Measurements from ENCODE around the gene NANP. TPM values are rescaled to one million over a fixed set of nuclear protein-coding genes. Genes with fewer than 3 reads are reported as not detected.
"Not testable (repeated sequence)": the region's sequence is repeated elsewhere in the genome, so short reads cannot be mapped to it uniquely, and the experiment has no call there.

Gene NANP
- polyA plus RNA-seq, 1 donor = 5.7 TPM

DNA sequence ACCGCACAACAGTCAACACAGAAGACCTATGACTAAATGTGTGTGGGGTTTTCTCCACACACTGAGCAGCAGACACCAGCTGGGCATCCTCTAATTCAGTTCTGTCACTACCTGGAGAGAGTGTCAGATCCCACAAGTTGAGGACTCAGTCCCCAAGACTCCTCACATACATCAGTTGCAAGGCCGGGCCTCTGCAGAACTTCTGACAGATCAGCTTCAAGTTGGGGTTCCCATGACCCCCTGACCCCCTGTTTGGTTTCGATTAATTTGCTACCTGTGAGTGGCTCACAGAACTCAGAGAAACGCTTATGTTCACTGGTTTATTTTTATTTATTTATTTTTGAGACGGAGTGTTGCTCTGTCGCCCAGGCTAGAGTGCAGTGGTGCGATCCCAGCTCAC lies 35.3 kb downstream of the NANP start:
- H3K36me3 ChIP-seq (ENCODE audit: control insufficient read depth, insufficient read depth, low read length) = no peaks in the 10 kb centered on the region
- no peaks in the 10 kb centered on the region for H3K4me1 ChIP-seq (ENCODE audit: control insufficient read depth, insufficient read depth, low read length)
- 80% methylated on average over 1 of the region's 7 CpGs for WGBS (ENCODE audit: insufficient coverage, low lambda C conversion rate)
- no peaks in the 10 kb centered on the region for H3K9me3 ChIP-seq (ENCODE audit: control insufficient read depth, low read depth, low read length)
- DNase-seq = no peak
- no peaks in the 10 kb centered on the region for H3K27me3 ChIP-seq (ENCODE audit: control insufficient read depth, insufficient read depth, low read length)
- no peak overlapping the region for H3K4me3 ChIP-seq (ENCODE audit: low read length)
- no peak overlapping the region for H3K27ac ChIP-seq (ENCODE audit: low read length)

DNA sequence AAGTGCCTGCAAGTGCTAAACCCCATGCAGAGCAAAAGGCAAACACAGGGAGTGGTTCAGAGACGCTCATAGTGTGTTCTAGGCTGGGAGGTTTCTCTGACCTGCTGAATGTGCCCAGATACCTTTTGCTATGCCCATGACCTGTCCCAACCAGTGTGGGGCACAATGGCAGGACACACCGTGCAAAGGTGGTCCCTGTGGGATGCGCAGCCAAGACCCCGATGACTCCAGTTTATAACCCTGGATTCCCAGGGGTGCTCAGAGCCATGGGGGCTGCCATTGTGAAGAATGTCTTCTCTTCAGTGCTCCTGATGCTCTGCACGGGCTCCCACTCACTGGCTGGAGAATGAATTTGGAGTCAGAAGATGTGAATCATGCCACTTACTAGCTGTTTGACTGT lies 36.3 kb downstream of the NANP start:
- no peak for DNase-seq
- no CpG with 5 or more reads among the region's 5 CpGs for WGBS (ENCODE audit: insufficient coverage, low lambda C conversion rate)
- H3K4me3 ChIP-seq (ENCODE audit: low read length) = no peak overlapping the region
- no peaks in the 10 kb centered on the region for H3K4me1 ChIP-seq (ENCODE audit: control insufficient read depth, insufficient read depth, low read length)
- no peaks in the 10 kb centered on the region for H3K9me3 ChIP-seq (ENCODE audit: control insufficient read depth, low read depth, low read length)
- H3K36me3 ChIP-seq (ENCODE audit: control insufficient read depth, insufficient read depth, low read length) = no peaks in the 10 kb centered on the region
- H3K27ac ChIP-seq (ENCODE audit: low read length) = no peak overlapping the region
- H3K27me3 ChIP-seq (ENCODE audit: control insufficient read depth, insufficient read depth, low read length) = no peaks in the 10 kb centered on the region

DNA sequence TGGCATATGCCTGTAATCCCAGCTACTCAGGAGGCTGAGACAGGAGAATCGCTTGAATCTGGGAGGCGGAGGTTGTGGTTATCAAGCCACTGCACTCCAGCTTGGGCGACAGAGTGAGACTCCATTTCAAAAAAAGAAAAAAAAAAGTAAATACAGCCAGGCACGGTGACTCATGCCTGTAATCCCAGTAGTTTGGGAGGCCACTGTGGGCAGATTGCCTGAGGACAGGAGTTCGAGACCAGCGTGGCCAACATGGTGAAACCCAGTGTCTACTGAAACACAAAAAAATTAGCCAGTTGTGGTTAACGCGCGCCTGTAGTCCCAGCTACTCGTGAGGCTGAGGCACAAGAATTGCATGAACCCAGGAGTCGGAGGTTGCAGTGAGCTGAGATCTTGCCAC lies 36.9 kb downstream of the NANP start:
- Histone ChIP-seq H3K4me1 (ENCODE audit: control insufficient read depth, insufficient read depth, low read length) (no peaks in the 10 kb centered on the region), H3K4me3 (ENCODE audit: low read length) (no peak overlapping the region), H3K27ac (ENCODE audit: low read length) (no peak overlapping the region), H3K9me3 (ENCODE audit: control insufficient read depth, low read depth, low read length) (no peaks in the 10 kb centered on the region), H3K27me3 (ENCODE audit: control insufficient read depth, insufficient read depth, low read length) (no peaks in the 10 kb centered on the region), H3K36me3 (ENCODE audit: control insufficient read depth, insufficient read depth, low read length) (no peaks in the 10 kb centered on the region)
- no CpG with 5 or more reads among the region's 11 CpGs for WGBS (ENCODE audit: insufficient coverage, low lambda C conversion rate)
- DNase-seq = no peak

DNA sequence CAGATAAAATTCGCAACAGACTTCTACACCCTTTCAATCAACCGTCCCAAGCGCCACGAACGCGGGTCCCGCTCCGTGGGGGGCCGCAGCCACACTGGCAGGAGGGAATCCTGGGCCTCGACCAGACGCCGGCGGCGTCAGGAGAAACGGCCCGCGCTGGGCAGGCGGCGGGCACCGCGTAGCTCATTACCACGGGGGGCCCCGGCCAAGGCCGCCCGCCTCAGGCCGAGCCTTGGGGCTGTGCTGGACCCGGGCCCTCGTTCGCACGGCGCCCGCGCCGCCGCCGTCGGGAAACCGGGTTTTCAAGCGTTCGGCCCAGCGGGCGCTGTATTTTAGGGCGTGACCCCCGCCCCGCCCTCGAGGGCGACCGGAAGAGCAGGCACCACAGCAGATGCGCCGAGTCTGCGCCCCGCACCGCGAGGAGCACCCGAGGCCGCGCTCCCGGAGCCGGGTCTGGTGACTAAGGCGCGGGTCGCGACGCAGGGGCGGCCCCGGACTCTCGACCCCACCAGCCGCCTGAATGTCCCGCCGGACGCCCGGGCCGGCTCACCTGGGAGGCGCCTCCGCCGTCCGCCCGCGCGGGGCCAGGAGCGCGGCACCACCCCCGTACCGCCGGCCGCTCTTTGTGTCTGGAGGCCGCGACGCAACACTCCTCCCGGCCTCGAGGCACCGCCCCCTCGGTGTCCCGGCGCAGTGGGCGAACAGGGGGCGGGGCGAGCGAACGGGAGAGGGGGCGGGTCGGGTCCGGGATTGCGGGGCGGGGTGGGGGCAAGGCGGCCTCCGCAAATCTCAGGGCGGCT lies 38.7 kb downstream of the NANP start, which contains the start of gene NINL:
Gene NINL (minus strand): TSS at position 627 of the 800 bp plus-strand sequence. CDS start 58,944 bp downstream, outside the sequence.
- no peaks in the 10 kb centered on the region for H3K27me3 ChIP-seq (ENCODE audit: control insufficient read depth, insufficient read depth, low read length)
- no peaks in the 10 kb centered on the region for H3K4me1 ChIP-seq (ENCODE audit: control insufficient read depth, insufficient read depth, low read length)
- WGBS (ENCODE audit: insufficient coverage, low lambda C conversion rate) = no CpG with 5 or more reads among the region's 108 CpGs

DNA sequence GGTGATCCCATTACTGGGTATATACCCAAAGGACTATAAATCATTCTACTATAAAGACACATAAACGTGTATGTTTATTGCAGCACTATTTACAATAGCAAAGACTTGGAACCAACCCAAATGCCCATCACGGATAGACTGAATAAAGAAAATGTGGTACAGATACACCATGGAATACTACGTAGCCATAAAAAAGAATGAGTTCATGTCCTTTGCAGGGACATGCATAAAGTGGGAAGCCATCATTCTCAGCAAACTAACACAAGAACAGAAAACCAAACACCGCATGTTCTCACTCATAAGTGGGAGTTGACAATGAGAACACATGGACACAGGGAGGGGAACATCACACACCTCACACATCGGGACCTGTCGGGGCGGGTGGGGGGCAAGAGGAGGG lies 40.2 kb downstream of the NANP start:
- H3K27ac ChIP-seq (ENCODE audit: low read length); H3K4me3 ChIP-seq (ENCODE audit: low read length); H3K4me1 ChIP-seq (ENCODE audit: control insufficient read depth, insufficient read depth, low read length); H3K9me3 ChIP-seq (ENCODE audit: control insufficient read depth, low read depth, low read length); H3K27me3 ChIP-seq (ENCODE audit: control insufficient read depth, insufficient read depth, low read length); DNase-seq; H3K36me3 ChIP-seq (ENCODE audit: control insufficient read depth, insufficient read depth, low read length): not testable (repeated sequence)
- WGBS (ENCODE audit: insufficient coverage, low lambda C conversion rate) = no CpG with 5 or more reads among the region's 7 CpGs

More for the DNA sequence above, 38.7 kb downstream of the NANP start, which contains the start of gene NINL:
- Histone ChIP-seq H3K36me3 (ENCODE audit: control insufficient read depth, insufficient read depth, low read length) (no peaks in the 10 kb centered on the region), H3K4me3 (ENCODE audit: low read length) (peak within 1 kb of the TSS; percentile 51), H3K27ac (ENCODE audit: low read length) (peak within 1 kb of the TSS; percentile 30), H3K9me3 (ENCODE audit: control insufficient read depth, low read depth, low read length) (no peaks in the 10 kb centered on the region)
- peak; percentile 59 to 88 for DNase-seq

DNA sequence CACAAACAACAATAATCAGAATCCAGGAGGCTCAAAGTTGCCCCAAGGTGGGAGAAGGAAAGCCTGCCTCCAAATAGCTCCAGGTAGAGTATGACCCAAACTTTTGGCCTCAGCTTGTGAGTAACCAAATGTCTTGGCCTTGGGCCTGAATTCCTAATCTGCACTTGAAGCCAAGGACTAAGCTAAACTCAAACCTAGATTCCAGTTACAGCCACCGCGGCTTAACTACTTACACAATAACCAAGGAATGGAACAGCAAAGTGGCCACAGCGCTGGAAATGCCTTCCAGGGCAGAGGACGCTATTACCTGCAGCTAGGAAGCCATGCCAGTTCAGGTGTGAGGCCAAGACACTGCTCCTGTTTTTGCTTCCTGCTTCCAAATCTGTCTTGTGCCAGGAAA lies 43.1 kb downstream of the NANP start:
- no peak for DNase-seq
- H3K4me3 ChIP-seq (ENCODE audit: low read length) = no peak overlapping the region
- H3K9me3 ChIP-seq (ENCODE audit: control insufficient read depth, low read depth, low read length) = no peaks in the 10 kb centered on the region
- no CpG with 5 or more reads among the region's 4 CpGs for WGBS (ENCODE audit: insufficient coverage, low lambda C conversion rate)
- H3K27me3 ChIP-seq (ENCODE audit: control insufficient read depth, insufficient read depth, low read length) = no peaks in the 10 kb centered on the region
- H3K4me1 ChIP-seq (ENCODE audit: control insufficient read depth, insufficient read depth, low read length) = peaks cover 5% of the 10 kb centered on the region
- H3K27ac ChIP-seq (ENCODE audit: low read length) = no peak overlapping the region
- H3K36me3 ChIP-seq (ENCODE audit: control insufficient read depth, insufficient read depth, low read length) = peaks cover 6% of the 10 kb centered on the region

DNA sequence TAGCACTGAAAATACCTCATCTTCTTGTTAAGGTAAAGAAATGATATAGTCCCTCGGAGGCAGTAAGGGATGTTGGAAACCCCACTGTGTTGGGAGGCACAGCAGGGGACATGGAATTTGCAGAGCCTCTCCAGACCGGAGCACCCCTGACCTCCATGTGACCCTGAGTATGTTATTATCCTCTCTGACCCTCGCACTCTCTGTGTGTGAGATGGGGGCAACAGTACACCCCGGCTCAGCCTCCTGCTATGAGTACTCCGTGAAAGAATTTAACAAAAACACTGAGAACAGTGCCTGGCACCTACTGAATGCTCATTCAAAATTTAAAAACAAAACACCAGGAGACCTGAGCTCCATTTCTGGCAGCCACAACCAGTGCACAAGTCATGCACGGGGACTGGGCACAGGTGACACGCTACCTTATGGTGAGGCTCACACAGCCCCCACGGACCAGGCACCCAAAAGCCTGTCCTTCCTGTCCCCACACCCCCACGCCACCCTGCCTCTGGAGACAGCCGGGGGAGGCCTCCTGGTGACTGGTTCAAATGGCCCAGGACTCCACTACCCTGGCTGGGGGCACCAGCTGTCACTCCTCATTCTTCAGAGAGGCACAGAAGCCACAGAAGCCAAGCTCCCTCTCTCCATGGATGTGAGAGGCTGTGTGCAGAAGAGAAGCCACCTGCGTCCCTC lies 44.6 kb downstream of the NANP start:
- WGBS (ENCODE audit: insufficient coverage, low lambda C conversion rate) = no CpG with 5 or more reads among the region's 11 CpGs
- H3K27ac ChIP-seq (ENCODE audit: low read length) = no peak overlapping the region
- DNase-seq = peak in 1 of 2 donors; percentile 54

DNA sequence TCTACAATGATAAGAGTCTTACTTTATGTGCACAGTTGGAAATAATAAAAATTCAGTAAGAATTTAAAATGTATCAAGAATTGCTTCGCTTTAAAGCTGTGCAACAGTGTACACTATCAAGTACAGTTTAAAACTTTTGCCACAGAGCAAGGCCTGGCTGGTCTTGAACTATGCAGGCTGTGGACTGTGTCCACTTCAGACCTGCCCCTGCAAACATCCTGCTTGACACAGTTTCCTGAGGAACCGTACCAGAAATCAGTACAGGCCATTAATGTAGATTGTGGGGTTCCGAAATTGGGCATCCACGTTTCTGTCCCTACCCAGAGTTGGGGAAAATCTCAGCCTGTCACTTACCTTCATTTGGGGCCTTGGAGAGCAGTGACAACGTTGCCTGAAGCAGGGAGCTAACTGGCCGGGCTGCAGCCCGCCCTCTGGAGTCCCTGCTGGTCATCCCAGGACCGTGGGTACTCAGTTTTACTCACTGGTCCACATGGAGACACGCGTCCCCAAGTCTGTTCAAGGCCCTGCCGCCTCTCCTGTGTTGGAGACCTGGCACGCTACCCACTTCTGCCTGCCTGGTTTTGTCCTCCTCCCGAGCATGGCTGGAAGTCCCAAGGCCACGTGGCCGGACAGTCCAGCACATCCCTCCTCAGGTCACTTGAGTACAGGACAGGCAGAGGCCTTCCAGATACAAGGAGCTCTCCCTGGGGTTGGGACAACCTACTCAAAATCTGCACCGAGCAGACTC lies 46.9 kb downstream of the NANP start:
- H3K27me3 ChIP-seq (ENCODE audit: control insufficient read depth, insufficient read depth, low read length) = no peaks in the 10 kb centered on the region
- no peak overlapping the region for H3K4me3 ChIP-seq (ENCODE audit: low read length)
- H3K36me3 ChIP-seq (ENCODE audit: control insufficient read depth, insufficient read depth, low read length) = peaks cover 6% of the 10 kb centered on the region
- 100% methylated on average over 1 of the region's 16 CpGs for WGBS (ENCODE audit: insufficient coverage, low lambda C conversion rate)
- no peak for DNase-seq
- peaks cover 5% of the 10 kb centered on the region for H3K4me1 ChIP-seq (ENCODE audit: control insufficient read depth, insufficient read depth, low read length)
- no peak overlapping the region for H3K27ac ChIP-seq (ENCODE audit: low read length)
- no peaks in the 10 kb centered on the region for H3K9me3 ChIP-seq (ENCODE audit: control insufficient read depth, low read depth, low read length)

More for the DNA sequence above, 44.6 kb downstream of the NANP start:
- H3K36me3 ChIP-seq (ENCODE audit: control insufficient read depth, insufficient read depth, low read length) = peaks cover 6% of the 10 kb centered on the region
- H3K4me3 ChIP-seq (ENCODE audit: low read length) = no peak overlapping the region
- no peaks in the 10 kb centered on the region for H3K9me3 ChIP-seq (ENCODE audit: control insufficient read depth, low read depth, low read length)
- H3K4me1 ChIP-seq (ENCODE audit: control insufficient read depth, insufficient read depth, low read length) = peaks cover 5% of the 10 kb centered on the region
- H3K27me3 ChIP-seq (ENCODE audit: control insufficient read depth, insufficient read depth, low read length) = no peaks in the 10 kb centered on the region

DNA sequence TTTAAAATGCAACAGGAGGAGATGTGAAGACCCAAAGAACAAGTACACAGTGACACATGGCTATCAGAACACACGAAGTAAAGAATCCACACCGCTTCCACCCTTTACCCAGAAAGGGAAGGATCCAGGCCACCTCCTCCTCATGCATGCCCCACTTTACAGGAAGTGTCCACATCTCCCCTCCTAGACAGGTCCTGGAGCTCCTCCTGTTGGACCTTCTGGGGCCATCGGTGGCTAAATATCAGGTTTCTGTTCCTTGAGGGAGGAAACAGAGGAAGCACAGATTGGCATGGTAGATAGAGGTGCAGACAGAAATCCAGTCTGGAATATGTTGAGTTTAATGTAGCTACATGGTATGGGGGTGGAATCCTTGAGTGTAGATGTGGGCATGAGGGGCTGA lies 49.4 kb downstream of the NANP start:
- DNase-seq = peak in 1 of 2 donors; percentile 33
- Histone ChIP-seq H3K9me3 (ENCODE audit: control insufficient read depth, low read depth, low read length) (no peaks in the 10 kb centered on the region), H3K4me3 (ENCODE audit: low read length) (no peak overlapping the region), H3K4me1 (ENCODE audit: control insufficient read depth, insufficient read depth, low read length) (peaks cover 12% of the 10 kb centered on the region), H3K27me3 (ENCODE audit: control insufficient read depth, insufficient read depth, low read length) (no peaks in the 10 kb centered on the region), H3K36me3 (ENCODE audit: control insufficient read depth, insufficient read depth, low read length) (peaks cover 2% of the 10 kb centered on the region), H3K27ac (ENCODE audit: low read length) (no peak overlapping the region)
- WGBS (ENCODE audit: insufficient coverage, low lambda C conversion rate) = no CpG with 5 or more reads among the region's 3 CpGs
